Mucosa of stomach (tissue), 1 donor: Measurements from ENCODE around the gene B4GALNT3.
A peak's percentile ranks its signal among the peaks of the same experiment; 100 is the strongest.

Experiments
- H3K27me3 ChIP-seq: one replicate; pipeline ENCODE4 v1.7.0; 2013; ENCODE audit warnings: mild to moderate bottlenecking, low read length; ENCODE audit not compliant: control insufficient read depth, insufficient read depth
- H3K36me3 ChIP-seq: one replicate; pipeline ENCODE4 v1.7.0; 2013; ENCODE audit warnings: low read length; ENCODE audit not compliant: control insufficient read depth, insufficient read depth
- H3K4me1 ChIP-seq: one replicate; pipeline ENCODE4 v1.7.0; 2013; ENCODE audit warnings: mild to moderate bottlenecking, low read length; ENCODE audit not compliant: control insufficient read depth, insufficient read depth
- H3K4me3 ChIP-seq: one replicate; pipeline ENCODE4 v1.7.0; 2013; ENCODE audit warnings: low read length
- H3K9ac ChIP-seq: one replicate; pipeline ENCODE4 v1.7.0; 2013; ENCODE audit warnings: mild to moderate bottlenecking, low read length, moderate library complexity
- H3K9me3 ChIP-seq: one replicate; pipeline ENCODE4 v1.7.0; 2013; ENCODE audit warnings: mild to moderate bottlenecking, low read length, moderate library complexity; ENCODE audit not compliant: control insufficient read depth
- donor health status: Pancreatic carcinoma.

Gene B4GALNT3

DNA sequence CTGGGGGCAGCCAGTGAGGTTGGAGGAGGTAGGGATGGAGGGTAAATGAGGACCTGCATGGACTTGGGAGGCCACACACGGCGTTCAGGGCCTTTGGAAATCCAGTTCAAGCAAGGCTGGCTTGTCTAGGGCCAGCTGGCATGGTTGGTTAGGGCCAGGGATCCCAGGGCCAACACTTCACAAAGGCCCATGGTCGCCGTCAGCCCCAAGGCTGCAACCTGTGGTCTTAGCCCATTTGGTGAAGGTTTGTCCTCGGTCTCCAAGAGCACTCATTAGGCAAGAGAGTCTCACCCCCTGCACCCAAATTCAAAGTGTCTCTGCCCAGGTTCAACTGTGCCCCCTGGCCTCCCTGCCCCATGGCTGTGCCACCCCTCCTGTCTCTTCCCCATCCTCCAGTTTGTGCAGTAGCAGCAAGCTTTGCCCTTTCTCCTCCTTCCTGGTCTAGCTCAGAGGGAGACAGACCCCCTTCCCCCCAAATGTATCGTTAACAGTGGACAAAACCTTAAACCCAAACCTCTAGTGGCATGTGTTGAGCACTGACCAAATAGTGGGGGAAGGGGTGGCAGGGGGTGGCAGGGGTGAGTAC, 109.4 kb downstream of the B4GALNT3 start:
- Histone ChIP-seq H3K27me3 (no peaks in the 10 kb centered on the region), H3K36me3 (no peaks in the 10 kb centered on the region), H3K4me1 (peaks cover 31% of the 10 kb centered on the region), H3K9me3 (no peaks in the 10 kb centered on the region), H3K9ac (peak overlapping the region; percentile 41), H3K4me3 (no peak overlapping the region)

DNA sequence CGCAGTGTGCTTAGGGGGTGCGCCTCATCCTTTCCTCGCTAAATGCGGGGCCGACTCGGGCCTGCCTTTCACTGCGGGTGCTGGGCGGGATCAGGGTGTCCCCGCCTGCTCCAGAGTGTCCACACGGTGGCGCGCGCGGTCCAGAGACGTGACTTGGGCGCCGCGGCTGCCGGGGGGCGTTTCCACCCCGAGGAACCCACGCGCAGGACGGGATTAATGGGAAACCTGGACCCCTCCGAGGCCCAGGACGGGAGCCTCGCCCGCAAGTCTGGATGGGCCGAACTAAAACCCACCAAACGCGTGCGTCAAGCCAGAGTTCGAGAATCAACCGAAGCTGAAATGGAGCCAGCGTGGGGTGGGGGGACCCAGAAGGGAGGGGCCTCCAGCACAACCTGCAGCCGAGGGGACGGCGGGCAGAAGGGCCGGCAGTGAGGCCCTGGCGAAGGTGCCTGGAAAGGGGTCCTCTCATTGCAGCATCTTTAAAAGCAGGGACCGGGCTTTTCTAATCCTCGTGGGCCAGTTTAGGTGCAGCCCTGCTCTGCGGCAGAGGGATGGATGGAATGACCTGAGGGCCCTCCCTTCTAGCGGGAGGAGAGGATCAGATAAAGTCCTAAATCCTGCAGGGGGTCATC, 110.2 kb downstream of the B4GALNT3 start:
- Histone ChIP-seq H3K9me3 (no peaks in the 10 kb centered on the region), H3K4me3 (peak overlapping the region; percentile 70), H3K9ac (peak overlapping the region; percentile 80), H3K36me3 (no peaks in the 10 kb centered on the region), H3K4me1 (peaks cover 35% of the 10 kb centered on the region), H3K27me3 (no peaks in the 10 kb centered on the region)

DNA sequence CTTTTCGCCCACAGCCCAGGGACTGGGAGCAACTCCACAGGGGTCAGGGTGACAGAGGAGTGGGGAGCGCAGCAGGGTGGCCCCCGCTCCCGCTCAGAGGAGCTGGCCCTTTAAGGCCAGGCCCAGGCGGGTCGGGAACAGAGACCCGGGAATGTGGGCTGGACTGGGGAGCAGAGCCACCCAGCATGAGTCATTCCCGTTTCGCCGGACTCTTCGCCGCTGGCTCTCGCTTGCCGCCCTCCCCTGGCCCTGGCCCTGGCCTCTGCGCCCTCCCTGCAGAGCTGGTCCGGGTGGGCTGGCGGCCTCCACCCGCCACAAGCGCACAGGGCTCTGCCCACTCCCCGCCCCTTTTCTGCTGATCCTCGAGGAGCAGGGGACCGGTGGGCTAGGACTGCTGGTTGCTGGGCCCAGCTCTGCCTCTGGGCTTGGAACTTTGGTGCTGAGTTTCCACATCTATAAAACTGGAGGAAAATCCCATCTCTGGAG, 110.7 kb downstream of the B4GALNT3 start:
- H3K9me3 ChIP-seq: no peaks in the 10 kb centered on the region
- no peaks in the 10 kb centered on the region for H3K36me3 ChIP-seq
- no peaks in the 10 kb centered on the region for H3K27me3 ChIP-seq
- peak overlapping the region; percentile 70 for H3K4me3 ChIP-seq
- H3K9ac ChIP-seq: peak overlapping the region; percentile 80
- H3K4me1 ChIP-seq: peaks cover 40% of the 10 kb centered on the region

DNA sequence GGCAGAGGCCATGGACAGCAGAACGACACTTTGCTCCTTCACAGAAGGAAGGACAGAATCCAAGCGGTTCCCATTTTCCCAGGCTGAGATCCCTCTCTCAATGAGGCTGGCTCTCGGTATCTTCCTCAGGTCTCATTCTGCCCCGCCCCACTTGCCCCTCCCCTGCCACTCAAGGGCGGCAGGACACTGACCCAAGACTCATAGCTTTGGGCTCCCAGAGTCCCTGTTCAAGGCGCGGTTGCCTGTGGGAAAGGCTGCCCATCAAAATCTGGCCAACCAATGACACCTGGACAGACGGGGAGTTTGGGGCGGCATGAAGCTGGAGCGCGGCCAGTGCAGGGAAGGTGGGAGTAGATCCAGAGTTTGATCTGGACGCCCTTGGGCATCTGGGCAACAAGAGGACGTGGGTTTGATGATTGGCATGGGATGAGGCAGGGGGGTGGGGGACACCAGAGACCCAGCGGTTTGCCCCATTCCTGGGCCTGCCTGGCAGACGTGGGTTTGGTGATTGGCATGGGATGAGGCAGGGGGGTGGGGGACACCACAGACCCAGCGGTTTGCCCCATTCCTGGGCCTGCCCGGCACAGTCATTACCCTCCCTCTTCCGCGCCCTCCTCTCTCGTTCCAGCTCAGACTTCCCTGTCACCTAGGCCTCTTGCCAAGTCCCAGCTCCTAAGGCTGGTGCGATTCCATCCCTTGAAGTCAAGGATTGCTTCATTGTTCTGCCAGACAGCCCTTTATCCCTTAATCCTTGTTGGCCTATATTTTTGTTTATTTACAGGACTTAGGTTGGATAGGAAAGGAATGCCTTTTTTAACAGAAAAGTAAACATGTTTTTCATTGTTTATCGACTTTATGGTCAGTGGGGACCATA, 111.4 kb downstream of the B4GALNT3 start:
- Histone ChIP-seq H3K4me3 (peak overlapping the region; percentile 70), H3K4me1 (peaks cover 47% of the 10 kb centered on the region), H3K27me3 (no peaks in the 10 kb centered on the region), H3K36me3 (no peaks in the 10 kb centered on the region), H3K9ac (peak overlapping the region; percentile 80), H3K9me3 (no peaks in the 10 kb centered on the region)

DNA sequence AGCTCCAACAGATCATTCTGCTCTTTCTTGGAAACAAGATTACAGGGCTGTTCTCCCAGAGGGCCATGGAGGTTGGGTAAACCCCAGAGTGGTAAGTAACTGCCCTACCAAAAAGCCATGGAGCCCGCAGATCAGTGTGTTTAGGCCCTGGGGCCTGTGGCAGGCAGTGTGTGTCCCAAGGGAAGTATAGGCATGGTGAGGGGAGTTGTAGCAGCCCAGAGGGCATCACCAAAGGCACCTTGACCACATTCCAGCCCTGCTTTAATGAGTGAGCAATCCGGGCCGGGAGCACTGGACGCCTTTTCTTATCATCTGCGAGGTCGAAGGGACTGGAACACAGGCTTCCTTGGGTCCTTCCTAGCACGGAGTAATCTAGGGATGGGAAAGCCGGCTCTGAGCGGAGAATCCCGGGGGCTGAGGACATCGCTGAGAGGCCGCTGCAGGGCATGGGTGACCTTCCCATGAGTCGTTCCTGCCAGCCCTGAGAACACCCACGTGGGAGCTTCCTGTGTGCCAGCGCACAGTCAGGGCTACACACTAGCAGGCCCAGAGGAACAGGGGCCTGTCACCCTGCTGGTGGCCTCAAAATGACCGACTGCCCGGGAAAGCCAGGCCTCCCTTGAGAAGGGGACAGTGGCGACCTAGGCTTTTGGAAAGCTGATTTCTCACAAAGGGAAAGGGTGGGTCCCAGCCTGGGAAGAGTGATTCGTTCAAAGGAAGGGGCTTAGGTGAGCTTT, 112.2 kb downstream of the B4GALNT3 start:
- Histone ChIP-seq H3K27me3 (no peaks in the 10 kb centered on the region), H3K4me3 (no peak overlapping the region), H3K9ac (no peak overlapping the region), H3K36me3 (no peaks in the 10 kb centered on the region), H3K9me3 (no peaks in the 10 kb centered on the region), H3K4me1 (peaks cover 51% of the 10 kb centered on the region)

DNA sequence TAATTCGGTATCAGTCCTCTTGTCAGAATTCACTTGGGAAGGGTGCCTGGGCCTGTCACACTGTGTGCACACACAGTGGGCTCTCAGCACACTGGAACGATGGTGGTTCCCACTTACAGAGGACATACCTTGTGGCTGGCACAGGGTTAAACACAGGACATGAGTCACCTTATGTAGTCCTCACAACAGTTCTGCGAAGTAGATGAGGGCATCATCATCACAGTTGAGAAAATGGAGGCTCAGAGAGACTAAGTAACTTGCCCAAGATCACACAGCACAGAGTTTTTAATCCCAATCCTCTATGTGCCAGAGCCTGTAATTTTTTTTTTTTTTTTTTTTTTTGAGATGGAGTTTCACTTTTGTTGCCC, 112.8 kb downstream of the B4GALNT3 start:
- Histone ChIP-seq H3K4me1 (peaks cover 51% of the 10 kb centered on the region), H3K9me3 (no peaks in the 10 kb centered on the region), H3K4me3 (no peak overlapping the region), H3K36me3 (no peaks in the 10 kb centered on the region), H3K9ac (no peak overlapping the region), H3K27me3 (no peaks in the 10 kb centered on the region)

DNA sequence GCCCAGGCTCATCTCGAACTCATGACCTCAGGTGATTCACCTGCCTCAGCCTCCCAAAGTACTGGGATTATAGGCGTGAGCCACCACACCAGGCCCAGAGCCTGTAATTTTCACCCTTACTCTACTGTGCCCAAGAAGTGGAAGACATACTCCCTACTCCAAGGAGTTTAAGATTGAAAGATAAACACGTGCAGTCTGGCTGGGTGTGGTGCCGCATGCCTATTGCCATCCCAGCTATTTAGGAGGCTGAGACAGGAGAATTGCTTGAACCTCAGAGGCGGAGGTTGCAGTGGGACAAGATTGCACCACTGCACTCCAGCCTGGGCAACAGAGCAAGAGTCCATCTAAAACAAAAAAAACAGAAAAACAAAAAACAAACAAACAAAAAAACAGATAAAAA, 113.5 kb downstream of the B4GALNT3 start:
- Histone ChIP-seq H3K4me3 (no peak overlapping the region), H3K27me3 (no peaks in the 10 kb centered on the region), H3K9ac (no peak overlapping the region), H3K36me3 (no peaks in the 10 kb centered on the region), H3K4me1 (peaks cover 49% of the 10 kb centered on the region), H3K9me3 (no peaks in the 10 kb centered on the region)

DNA sequence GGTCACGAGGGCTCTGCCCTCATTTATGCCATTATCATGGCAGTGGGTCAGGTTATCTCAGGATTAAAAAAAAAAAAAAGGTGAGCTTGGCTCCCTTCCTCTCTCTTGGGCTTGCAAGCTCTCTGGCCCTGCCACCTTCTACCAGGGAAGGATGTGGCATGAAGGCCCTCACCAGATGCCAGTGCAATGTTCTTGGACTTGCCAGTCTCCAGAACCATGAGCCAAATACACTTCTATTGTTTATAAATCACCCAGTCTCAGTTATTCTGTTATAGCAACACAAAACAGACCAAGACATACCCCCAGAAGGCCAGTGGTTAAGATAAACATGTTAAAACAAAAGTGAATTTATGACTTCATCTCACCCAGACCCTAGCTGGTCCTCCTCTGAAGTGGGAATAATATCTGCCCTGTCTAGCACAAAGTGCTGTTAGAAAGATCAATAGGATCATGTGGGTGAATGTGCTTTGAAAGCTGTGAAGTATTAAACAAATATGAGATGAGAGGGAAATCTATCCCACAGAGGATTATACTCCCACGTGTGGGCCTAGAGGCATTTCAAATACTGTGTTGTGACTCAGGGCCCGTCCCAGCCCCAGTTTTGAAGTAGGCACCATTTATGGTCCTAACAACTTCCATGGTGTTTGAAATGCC, 114.9 kb downstream of the B4GALNT3 start:
- H3K27me3 ChIP-seq: no peaks in the 10 kb centered on the region
- no peaks in the 10 kb centered on the region for H3K9me3 ChIP-seq
- H3K36me3 ChIP-seq: no peaks in the 10 kb centered on the region
- H3K4me3 ChIP-seq: no peak overlapping the region
- H3K4me1 ChIP-seq: peaks cover 43% of the 10 kb centered on the region
- peak overlapping the region; percentile 50 for H3K9ac ChIP-seq

DNA sequence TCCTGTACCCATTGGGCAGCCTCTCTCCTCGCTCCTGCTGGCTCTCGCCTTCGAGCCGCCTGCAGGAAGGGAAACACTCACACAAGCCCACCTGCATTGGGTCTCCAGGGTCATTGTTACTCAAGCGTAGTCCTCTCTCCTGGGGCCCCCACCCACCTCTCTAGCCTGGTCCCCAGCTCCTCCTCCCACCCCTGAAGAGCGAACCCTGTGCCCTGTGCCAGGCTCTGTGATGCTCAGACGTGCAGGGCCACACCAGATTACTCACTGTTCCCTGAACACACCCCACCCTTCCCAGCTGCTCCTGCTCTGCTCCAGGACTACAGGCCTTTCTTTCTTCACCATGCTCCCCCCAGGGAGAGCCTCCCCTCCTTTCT, 115.4 kb downstream of the B4GALNT3 start:
- H3K9me3 ChIP-seq: no peaks in the 10 kb centered on the region
- no peak overlapping the region for H3K4me3 ChIP-seq
- H3K4me1 ChIP-seq: peaks cover 39% of the 10 kb centered on the region
- H3K36me3 ChIP-seq: no peaks in the 10 kb centered on the region
- H3K27me3 ChIP-seq: no peaks in the 10 kb centered on the region
- H3K9ac ChIP-seq: peak overlapping the region; percentile 50

DNA sequence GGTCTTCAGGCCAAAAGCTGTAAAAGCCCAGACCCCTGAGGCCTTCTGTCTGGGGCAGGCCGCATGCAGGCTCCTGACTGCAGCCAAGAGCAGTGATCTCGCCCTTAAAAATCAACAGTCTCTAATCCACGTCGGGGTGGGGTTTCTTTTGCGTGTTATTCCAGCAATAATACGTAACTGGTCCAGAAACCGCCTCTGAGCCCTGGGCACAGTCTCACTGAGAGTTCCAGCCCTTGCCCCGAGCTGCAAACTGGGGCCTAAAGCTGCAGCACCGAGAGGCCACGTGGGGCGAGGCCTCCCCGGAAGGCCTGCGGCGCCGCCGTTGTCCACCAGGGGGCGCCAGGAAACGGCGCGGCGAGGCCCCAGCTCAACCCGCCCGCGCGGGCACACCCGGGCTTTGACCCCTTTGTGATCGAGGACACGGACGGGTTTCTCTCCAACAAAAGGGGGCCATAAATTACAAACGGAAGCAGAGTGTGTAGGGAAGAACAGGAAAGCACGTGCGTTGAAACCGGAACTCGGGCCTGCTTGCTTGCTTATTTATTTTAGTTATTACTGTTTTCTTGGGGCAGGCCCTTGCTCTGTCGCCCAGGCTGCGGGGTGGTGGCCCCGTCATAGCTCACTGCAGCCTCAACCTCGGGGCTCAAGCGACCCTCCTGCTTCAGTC, 116.3 kb downstream of the B4GALNT3 start:
- H3K4me1 ChIP-seq: peaks cover 31% of the 10 kb centered on the region
- H3K27me3 ChIP-seq: no peaks in the 10 kb centered on the region
- peak overlapping the region; percentile 16 for H3K9ac ChIP-seq
- peak overlapping the region; percentile 12 for H3K4me3 ChIP-seq
- H3K9me3 ChIP-seq: no peaks in the 10 kb centered on the region
- no peaks in the 10 kb centered on the region for H3K36me3 ChIP-seq

DNA sequence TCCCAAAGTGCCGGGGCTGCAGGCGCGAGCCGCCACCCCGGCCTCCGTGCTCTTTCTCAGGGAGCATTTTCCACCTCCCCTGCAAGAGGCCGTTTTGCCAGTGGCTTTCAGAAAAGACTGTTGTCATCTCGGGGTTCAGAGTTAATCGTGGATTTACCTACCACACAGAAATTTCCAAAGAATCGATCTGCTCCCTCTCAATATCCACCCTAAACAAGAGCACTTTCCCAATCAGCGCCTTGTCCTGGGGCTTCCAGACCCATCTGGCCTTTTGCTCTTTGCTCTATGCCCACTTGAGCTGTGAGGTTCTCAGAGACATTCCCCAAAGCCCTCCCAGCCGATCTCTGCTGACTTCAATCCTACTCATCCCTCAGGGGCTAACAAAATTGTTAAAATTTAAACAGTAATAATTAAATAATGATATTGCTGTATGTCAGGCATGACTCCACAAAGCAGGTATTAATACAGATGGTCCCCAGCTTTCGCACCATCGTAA, 116.9 kb downstream of the B4GALNT3 start:
- Histone ChIP-seq H3K36me3 (no peaks in the 10 kb centered on the region), H3K9me3 (no peaks in the 10 kb centered on the region), H3K27me3 (no peaks in the 10 kb centered on the region), H3K4me1 (peaks cover 25% of the 10 kb centered on the region), H3K9ac (peak overlapping the region; percentile 16), H3K4me3 (no peak overlapping the region)
